OCI-LY1 (cell line): ENCODE measurements around the gene JADE3.

Experiments
- H2AFZ ChIP-seq: fragments of 200-600 bp; sonication (generic), shearing (Covaris generic); 2 replicates; pipeline ENCODE4 v1.6.0; 2014; ENCODE audit warnings: antibody characterized with exemption, mild to moderate bottlenecking, low read length
- H3F3A ChIP-seq: fragments of 200-600 bp; sonication (generic), shearing (Covaris generic); 2 replicates; pipeline ENCODE4 v1.6.0; 2014; ENCODE audit warnings: mild to moderate bottlenecking, antibody characterized with exemption, low read length, moderate library complexity; ENCODE audit not compliant: insufficient read depth
- H3K27ac ChIP-seq: fragments of 200-600 bp; sonication (generic); 2 replicates; pipeline ENCODE4 v1.5.1; 2014; ENCODE audit warnings: low read length, mixed run types, mild to moderate bottlenecking, low read depth; ENCODE audit not compliant: poor library complexity, severe bottlenecking
- H3K27me3 ChIP-seq: fragments of 200-600 bp; sonication (generic); 2 replicates; pipeline ENCODE4 v1.6.0; 2014; ENCODE audit warnings: antibody characterized with exemption, mild to moderate bottlenecking, low read length, moderate library complexity; ENCODE audit not compliant: insufficient read depth
- H3K36me3 ChIP-seq: fragments of 200-600 bp; sonication (generic); 2 replicates; pipeline ENCODE4 v1.6.1; 2014; ENCODE audit warnings: mild to moderate bottlenecking, antibody characterized with exemption, low read length, moderate library complexity, mixed read lengths; ENCODE audit not compliant: insufficient read depth
- H3K4me1 ChIP-seq: fragments of 200-600 bp; sonication (generic); 2 replicates; pipeline ENCODE4 v1.5.1; 2014; ENCODE audit warnings: mild to moderate bottlenecking, low read length, moderate library complexity; ENCODE audit not compliant: insufficient read depth, severe bottlenecking
- H3K4me2 ChIP-seq: fragments of 200-600 bp; sonication (generic), shearing (Covaris generic); 2 replicates; pipeline ENCODE4 v1.6.1; 2014; ENCODE audit warnings: low read length
- H3K4me3 ChIP-seq: fragments of 200-600 bp; sonication (generic); 2 replicates; pipeline ENCODE4 v1.5.1; 2014; ENCODE audit warnings: low read length, low read depth, mild to moderate bottlenecking, mixed read lengths; ENCODE audit not compliant: poor library complexity, severe bottlenecking
- H3K79me2 ChIP-seq: fragments of 200-600 bp; shearing (Covaris generic); 2 replicates; pipeline ENCODE4 v1.6.1; 2016; ENCODE audit warnings: mixed run types, low read length, mixed read lengths; ENCODE audit not compliant: insufficient read depth
- H3K9ac ChIP-seq: fragments of 200-600 bp; sonication (generic), shearing (Covaris generic); 2 replicates; pipeline ENCODE4 v1.6.1; 2014; ENCODE audit warnings: mild to moderate bottlenecking, low read length, mixed read lengths
- H3K9me2 ChIP-seq: fragments of 200-600 bp; sonication (generic), shearing (Covaris generic); 2 replicates; pipeline ENCODE4 v1.6.1; 2014; ENCODE audit warnings: low read depth, mild to moderate bottlenecking, low read length, mixed read lengths
- H3K9me3 ChIP-seq: fragments of 200-600 bp; shearing (Covaris generic); 2 replicates; pipeline ENCODE4 v1.6.1; 2014; ENCODE audit warnings: low read length, mixed read lengths
- H4K20me1 ChIP-seq: fragments of 200-600 bp; sonication (generic), shearing (Covaris generic); 2 replicates; pipeline ENCODE4 v1.6.0; 2016; ENCODE audit warnings: mild to moderate bottlenecking, low read length; ENCODE audit not compliant: insufficient read depth
- CTCF ChIP-seq: fragments of 200-600 bp; sonication (generic), shearing (Covaris generic); IDR thresholded peaks from 2 replicates; pipeline ENCODE4 v1.5.1; 2017; ENCODE audit warnings: mild to moderate bottlenecking, antibody characterized with exemption, low read length, moderate library complexity, mixed read lengths
- EZH2 ChIP-seq: fragments of 200-600 bp; sonication (generic), shearing (Covaris generic); IDR thresholded peaks from 2 replicates; pipeline ENCODE4 v1.8.0; 2017; ENCODE audit warnings: borderline replicate concordance, mixed run types, mild to moderate bottlenecking, antibody characterized with exemption, low read length, moderate library complexity, mixed read lengths

The JADE3 gene

GRCh38 chrX:47093860-47094259 is 181.6 kb downstream of the JADE3 start:
- H3K4me3 ChIP-seq: no peak overlapping the region

GRCh38 chrX:47097018-47097417 is 184.8 kb downstream of the JADE3 start:
- H3K79me2 ChIP-seq: no peaks in the 10 kb centered on the region
- H4K20me1 ChIP-seq: no peaks in the 10 kb centered on the region
- H3K9me2 ChIP-seq: no peaks in the 10 kb centered on the region
- no peaks in the 10 kb centered on the region for H3F3A ChIP-seq
- H3K4me2 ChIP-seq: no peak overlapping the region
- H2AFZ ChIP-seq: no peak overlapping the region
- H3K36me3 ChIP-seq: no peaks in the 10 kb centered on the region
- peaks cover 24% of the 10 kb centered on the region for H3K4me1 ChIP-seq
- no peak overlapping the region for H3K27ac ChIP-seq
- H3K9me3 ChIP-seq: no peaks in the 10 kb centered on the region
- TF ChIP-seq EZH2 (no peak), CTCF (no peak)
- H3K9ac ChIP-seq: no peak overlapping the region
- no peaks in the 10 kb centered on the region for H3K27me3 ChIP-seq
- no peak overlapping the region for H3K4me3 ChIP-seq

More at GRCh38 chrX:47093860-47094259, 181.6 kb downstream of the JADE3 start:
- peaks cover 50% of the 10 kb centered on the region for H3K4me1 ChIP-seq
- no peak overlapping the region for H3K4me2 ChIP-seq
- H3K9me3 ChIP-seq: no peaks in the 10 kb centered on the region
- peaks cover 3% of the 10 kb centered on the region; the same call in 1 of the 2 replicates for H3F3A ChIP-seq
- H3K27ac ChIP-seq: no peak overlapping the region
- H3K9ac ChIP-seq: no peak overlapping the region
- H4K20me1 ChIP-seq: no peaks in the 10 kb centered on the region
- H3K36me3 ChIP-seq: no peaks in the 10 kb centered on the region
- no peak for TF ChIP-seq EZH2
- no peak for TF ChIP-seq CTCF
- H3K9me2 ChIP-seq: no peaks in the 10 kb centered on the region
- H3K27me3 ChIP-seq: no peaks in the 10 kb centered on the region
- no peaks in the 10 kb centered on the region for H3K79me2 ChIP-seq
- H2AFZ ChIP-seq: no peak overlapping the region

GRCh38 chrX:47098338-47099094 is 186.3 kb downstream of the JADE3 start:
- Histone ChIP-seq H3K9me2 (no peaks in the 10 kb centered on the region), H3K4me2 (no peak overlapping the region), H3K9me3 (no peaks in the 10 kb centered on the region), H3K4me1 (peaks cover 9% of the 10 kb centered on the region), H3K36me3 (no peaks in the 10 kb centered on the region), H3K9ac (no peak overlapping the region), H3F3A (no peaks in the 10 kb centered on the region), H3K27ac (no peak overlapping the region), H3K4me3 (no peak overlapping the region), H3K79me2 (no peaks in the 10 kb centered on the region), H2AFZ (no peak overlapping the region), H4K20me1 (no peaks in the 10 kb centered on the region), H3K27me3 (no peaks in the 10 kb centered on the region)
- TF ChIP-seq EZH2 (no peak), CTCF (no peak)
